HG03571 (cell line): Measurements from ENCODE around the gene ERCC1.
"Not testable (repeated sequence)": the region's sequence is repeated elsewhere in the genome, so short reads cannot be mapped to it uniquely, and the experiment has no call there.

Experiments
- ATAC-seq: cut with Tn5 transposase; IDR thresholded peaks from one replicate; pipeline ENCODE4 v1.9.1; 2021; ENCODE audit not compliant: unreplicated experiment

Gene ERCC1

GRCh38 chr19:45455707-45456499, 32.2 kb upstream of the ERCC1 start:
- ATAC-seq, result no peak

- no peak for ATAC-seq
Observed at GRCh38 chr19:45451850-45452387, 28.2 kb upstream of the ERCC1 start.

- no peak for ATAC-seq
Observed at GRCh38 chr19:45451131-45451849, 27.6 kb upstream of the ERCC1 start.

- no peak for ATAC-seq
Observed at GRCh38 chr19:45450012-45450333, 26.3 kb upstream of the ERCC1 start.

- no peak for ATAC-seq
Observed at GRCh38 chr19:45448887-45449299, 25.2 kb upstream of the ERCC1 start.

GRCh38 chr19:45448425-45448756, 24.7 kb upstream of the ERCC1 start:
- no peak for ATAC-seq

GRCh38 chr19:45446944-45447343, 23.2 kb upstream of the ERCC1 start:
- no peak for ATAC-seq

- no peak for ATAC-seq
Observed at GRCh38 chr19:45446295-45446694, 22.6 kb upstream of the ERCC1 start.

GRCh38 chr19:45445139-45445538, 21.4 kb upstream of the ERCC1 start:
- ATAC-seq, result no peak

GRCh38 chr19:45444318-45445041, 20.8 kb upstream of the ERCC1 start:
- ATAC-seq, result peak; percentile 52

GRCh38 chr19:45443462-45444317, 20.0 kb upstream of the ERCC1 start:
- no peak for ATAC-seq

- no peak for ATAC-seq
Observed at GRCh38 chr19:45442778-45443461, 19.2 kb upstream of the ERCC1 start.

GRCh38 chr19:45442408-45442777, 18.7 kb upstream of the ERCC1 start:
- ATAC-seq, result no peak

GRCh38 chr19:45440873-45441654, 17.3 kb upstream of the ERCC1 start:
- no peak for ATAC-seq

GRCh38 chr19:45440259-45440638, 16.5 kb upstream of the ERCC1 start:
- ATAC-seq, result no peak

GRCh38 chr19:45439569-45440258, 16.0 kb upstream of the ERCC1 start:
- ATAC-seq, result peak; percentile 39

- no peak for ATAC-seq
Observed at GRCh38 chr19:45439190-45439568, 15.5 kb upstream of the ERCC1 start.

GRCh38 chr19:45437328-45437727, 13.6 kb upstream of the ERCC1 start:
- no peak for ATAC-seq

- ATAC-seq, result not testable (repeated sequence)
Observed at GRCh38 chr19:45432543-45432942, 8.8 kb upstream of the ERCC1 start.
